CD4-positive, alpha-beta T cell treated with Interleukin-15 for 4 hours (primary cell): ENCODE results near the gene PAPPA2.
"Not testable (repeated sequence)": the region's sequence is repeated elsewhere in the genome, so short reads cannot be mapped to it uniquely, and the experiment has no call there.

Experiments used
- DNase-seq: peaks from one replicate; pipeline ENCODE4 v3.0.0-alpha.2; 2020; ENCODE audit warnings: low spot score

The PAPPA2 gene

DNA sequence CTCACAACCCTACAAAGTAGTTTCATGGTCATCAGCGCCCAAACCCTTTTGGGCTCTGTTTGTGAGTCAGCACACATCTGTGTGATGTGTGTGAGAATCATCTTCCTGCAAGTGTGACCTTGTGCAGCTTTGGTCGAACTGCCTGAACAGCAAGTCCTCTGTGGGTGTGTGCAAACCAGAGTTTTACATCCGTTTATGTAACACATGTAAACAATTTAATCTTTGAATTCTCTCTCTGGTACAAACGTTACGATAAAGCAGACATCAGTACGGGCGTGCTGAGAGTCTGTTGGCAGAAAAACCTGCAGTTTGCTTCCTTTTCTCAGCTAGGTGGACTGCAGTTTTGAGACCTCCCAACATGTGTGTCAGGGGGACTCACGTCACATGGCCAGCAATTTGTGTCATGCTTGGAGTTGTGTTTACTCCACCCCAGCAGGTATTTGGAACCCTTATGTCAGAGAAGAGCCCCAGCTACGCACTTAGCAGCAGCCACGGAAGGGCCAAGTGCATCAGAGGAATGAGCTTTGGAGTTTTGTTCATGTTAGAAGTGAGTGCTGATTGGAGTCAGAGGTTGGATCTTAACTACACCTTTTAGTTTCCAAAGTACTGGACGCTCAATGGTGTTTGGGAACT, 230.8 kb downstream of the PAPPA2 start:
- DNase-seq, result no peak

- no peak for DNase-seq
These were observed 231.7 kb downstream of the PAPPA2 start for GRCh38 chr1:176694713-176695112.

DNA sequence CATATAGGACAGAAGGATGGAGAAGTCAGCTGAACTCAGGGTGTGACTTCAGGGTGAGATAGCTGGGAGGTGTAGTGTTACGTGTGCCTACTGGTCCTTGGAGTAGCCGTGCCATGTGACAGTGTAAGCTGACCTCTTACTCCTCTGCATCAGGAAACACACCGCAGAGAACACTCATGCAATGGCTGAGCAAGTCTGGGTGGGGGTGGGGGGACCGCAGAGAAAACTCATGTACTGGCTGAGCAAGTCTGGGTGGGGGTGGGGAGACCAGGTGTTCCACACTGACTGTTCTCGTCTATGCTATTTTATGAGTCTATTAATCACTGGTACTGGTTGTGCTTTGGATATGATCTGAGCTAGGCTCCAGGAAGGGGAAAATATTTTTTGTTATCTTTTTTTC, 233.1 kb downstream of the PAPPA2 start:
- no peak for DNase-seq

- no peak for DNase-seq
These were observed 233.7 kb downstream of the PAPPA2 start for GRCh38 chr1:176696689-176697088.

GRCh38 chr1:176699821-176700220, 236.8 kb downstream of the PAPPA2 start:
- no peak for DNase-seq

DNA sequence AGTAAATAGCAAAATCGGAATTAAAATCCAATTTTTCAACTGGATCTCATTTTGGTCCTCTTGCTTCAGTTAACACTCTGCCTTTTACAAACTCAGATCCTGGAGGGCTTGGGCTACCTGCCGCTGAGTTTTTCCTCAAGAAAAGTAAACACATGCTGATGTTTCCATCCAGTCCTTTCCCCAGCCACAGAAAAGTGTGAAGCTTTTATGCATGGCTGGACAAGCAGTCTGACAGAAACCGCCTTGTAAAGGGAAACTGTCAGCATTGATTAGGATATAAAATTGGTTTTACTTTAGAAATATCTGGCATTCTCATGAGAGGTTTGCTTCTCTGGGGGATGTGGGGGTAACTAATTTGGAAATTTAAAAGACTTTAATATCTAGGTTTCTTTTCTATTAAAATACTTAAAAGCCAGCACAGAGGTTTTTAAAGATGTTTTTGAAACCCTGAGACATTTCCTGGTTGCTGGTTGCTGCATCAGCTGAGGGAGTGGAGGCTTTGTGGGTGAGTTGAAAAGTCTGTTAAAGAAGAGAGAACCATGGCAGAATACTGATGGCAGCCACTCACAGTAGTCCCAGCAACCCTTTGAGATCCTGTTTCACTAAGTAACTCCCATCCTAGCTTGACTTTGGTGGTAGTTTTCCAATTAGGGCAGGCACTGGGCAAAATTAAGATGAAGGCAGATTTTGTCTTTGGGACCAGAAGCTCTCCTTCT, 238.3 kb downstream of the PAPPA2 start:
- no peak for DNase-seq

DNA sequence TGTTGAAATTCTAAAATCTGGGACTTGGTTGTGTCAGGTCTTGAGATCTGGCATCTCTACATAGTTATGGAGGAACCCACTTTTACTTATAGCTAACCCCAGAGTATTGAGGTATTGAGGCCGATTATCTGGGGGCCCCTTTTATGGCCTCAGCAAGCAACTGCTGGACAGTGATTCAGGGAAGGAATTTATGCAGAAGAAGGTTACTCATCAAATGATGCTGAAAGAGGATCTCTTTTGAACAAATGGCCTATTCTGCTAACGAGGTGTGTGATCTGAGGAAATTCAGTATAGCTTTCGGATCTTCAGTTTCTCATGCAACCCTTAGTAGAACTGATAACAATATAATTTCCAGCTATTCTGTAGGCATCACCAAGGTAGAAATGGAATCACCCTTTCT, 239.9 kb downstream of the PAPPA2 start:
- no peak for DNase-seq

- DNase-seq, result no peak
These were observed 242.6 kb downstream of the PAPPA2 start for GRCh38 chr1:176705585-176705984.

DNA sequence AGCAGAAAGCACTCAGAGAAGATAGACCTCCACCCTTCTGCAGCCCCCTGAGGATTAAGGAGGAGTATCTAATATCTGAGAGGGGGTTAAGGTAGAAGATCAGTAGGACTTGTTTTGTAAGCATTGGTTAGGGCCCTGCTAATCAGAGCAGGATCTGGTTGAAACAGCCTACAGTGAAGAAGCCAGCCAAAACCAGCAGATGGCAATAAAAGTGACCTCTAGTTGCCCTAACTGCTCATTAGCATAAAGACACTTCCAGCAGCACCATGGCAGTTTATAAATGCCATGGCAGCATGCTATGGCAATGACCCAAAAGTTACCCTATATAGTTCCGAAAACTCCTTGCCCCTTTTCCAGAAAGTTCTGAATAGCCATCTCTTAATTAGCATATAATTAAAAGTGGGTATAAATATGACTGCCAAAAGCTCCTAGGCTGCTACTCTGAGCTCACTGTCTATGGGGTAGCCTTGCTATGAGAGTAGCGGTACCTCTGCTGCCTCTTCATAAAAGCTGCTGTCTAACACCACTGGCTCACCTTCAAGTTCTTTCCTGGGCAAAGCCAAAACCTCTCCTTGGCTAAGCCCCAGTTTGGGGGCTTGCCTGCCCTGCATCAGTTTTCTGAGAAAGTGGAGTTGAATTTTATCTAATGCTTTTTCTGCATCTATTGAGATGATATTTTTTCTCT, 254.2 kb downstream of the PAPPA2 start:
- no peak for DNase-seq

GRCh38 chr1:176719447-176719846, 256.5 kb downstream of the PAPPA2 start:
- no peak for DNase-seq

DNA sequence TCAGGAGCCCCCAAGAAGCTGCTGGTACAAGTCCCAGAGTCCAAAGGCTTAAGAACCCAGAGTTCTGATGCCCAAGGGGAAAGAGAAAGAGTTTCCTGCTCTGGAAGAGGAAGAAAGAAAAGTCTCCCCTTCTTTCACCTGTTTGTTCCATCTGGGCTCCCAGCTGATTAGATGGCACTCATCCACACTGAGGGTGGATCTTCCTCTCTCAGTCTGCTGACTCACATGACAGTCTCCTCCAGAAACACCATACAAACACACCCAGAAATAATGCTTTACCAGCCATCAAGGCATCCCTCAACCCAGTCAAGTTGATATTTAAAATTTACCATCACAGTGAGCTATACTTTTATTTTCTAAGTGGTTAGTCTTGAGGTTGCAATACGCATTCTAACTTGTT, 257.9 kb downstream of the PAPPA2 start:
- DNase-seq, result no peak

DNA sequence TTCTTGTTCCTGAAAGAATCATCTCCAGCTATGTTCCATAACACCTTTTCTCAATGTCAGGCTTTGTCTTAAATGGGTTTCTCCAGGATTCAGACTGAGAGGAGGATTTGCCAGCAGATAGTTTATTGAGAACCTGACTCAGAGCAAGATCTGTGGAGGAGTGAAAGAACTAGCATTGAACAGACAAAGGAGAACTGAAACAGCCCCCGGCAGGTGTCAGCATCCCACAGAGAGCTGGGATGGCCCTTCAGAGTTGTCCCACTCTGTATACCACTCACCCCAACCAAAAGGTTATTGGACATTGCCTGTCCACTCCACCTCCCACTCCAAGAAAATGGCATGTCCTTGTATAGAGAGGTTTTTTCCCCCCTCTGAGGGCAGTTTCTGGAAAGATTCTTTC, 270.7 kb downstream of the PAPPA2 start:
- DNase-seq, result no peak

DNA sequence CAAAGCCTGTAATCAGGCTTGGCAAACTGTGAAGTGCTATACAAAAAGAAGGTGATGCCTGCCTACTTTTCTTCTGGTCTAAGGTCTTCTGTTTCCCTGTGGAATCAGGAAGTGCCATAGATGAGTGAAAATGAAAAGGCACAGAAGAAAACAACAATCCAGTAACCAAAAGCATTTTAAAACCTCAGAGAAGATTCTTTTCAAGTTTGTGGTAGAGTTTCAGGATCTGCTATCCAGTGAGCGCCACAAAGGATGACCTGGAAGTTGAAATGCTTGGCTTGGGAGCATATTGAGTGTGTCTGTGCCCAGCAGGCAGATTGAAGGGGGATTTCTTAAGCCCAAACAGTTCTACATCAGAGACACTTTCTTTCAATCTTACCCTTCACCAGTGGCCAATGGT, 272.2 kb downstream of the PAPPA2 start:
- DNase-seq, result no peak

DNA sequence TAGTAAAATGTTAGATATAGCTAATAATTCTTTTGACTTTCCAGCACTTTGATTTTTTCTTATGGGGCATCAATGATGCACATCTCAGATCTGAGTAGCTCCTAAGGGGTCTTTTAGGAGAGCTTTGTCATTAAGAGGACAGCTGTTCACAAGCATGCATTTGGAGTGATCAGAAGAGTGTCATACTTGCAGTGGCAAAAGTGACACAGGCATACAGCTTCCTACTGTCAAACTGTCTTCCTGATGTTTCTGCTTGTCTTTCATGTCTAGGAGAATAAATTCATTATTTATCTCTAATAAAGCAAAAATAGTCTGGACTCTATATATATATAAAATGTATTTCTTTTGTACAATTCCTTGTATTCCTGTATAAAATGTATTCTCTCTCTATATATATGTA, 273.0 kb downstream of the PAPPA2 start:
- DNase-seq, result no peak

DNA sequence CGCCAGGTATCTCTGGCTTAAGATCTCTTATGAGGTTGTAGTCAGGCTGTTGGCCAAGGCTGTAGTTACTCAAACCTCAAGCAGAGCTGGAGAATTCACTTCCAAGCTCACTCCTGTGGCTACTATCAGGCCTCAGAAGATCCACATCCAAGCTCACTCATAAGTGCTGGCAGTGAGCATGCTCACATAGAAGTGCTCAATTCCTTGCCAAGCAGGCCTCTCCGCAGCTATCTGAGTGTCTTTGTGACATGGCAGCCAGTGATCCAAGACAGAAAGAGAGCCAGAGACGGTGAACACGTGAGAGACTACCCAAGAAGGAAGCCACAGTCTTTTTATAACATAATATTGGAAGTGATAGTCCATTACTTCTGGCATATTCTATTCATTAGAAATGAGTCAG, 278.2 kb downstream of the PAPPA2 start:
- no peak for DNase-seq

DNA sequence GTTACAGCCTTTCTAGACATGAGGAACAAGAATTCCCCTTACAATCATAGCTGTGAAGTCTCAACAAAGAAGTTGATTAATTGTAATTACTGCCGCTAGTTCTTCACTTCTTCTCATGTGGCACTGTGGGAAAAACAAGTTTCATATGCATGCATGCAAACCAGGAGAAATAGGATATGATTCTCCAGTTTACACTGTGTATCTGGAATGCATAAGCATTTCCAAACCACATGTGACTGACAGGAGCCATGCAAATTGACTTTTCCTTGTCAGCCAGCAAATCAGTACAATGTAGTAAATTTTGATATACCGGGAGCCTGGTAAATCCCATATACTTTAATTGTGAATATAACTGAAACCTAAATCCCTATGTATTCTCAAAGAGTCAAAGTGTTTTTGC, 279.3 kb downstream of the PAPPA2 start:
- DNase-seq, result no peak

GRCh38 chr1:176744142-176744541, 281.2 kb downstream of the PAPPA2 start:
- no peak for DNase-seq

- DNase-seq, result no peak
These were observed 283.0 kb downstream of the PAPPA2 start for GRCh38 chr1:176745945-176746344.

DNA sequence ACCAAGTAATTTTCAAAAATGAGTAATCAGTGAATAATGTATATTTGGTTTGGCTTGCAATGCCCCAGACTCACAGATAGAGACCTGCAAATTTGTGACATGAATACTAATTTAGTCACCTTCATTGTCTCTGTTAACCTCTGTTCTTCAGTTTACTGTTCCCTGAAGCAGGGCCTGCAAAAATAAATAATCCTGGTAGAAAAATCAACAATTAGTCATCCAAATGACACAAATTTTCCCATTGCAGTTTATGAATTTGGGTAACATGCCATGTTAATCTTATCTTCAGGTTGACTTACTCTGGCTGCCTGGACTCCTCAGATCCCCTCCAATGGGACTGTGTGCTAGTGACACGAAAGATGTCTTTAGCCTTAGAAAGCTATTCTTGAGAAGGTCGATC, 289.5 kb downstream of the PAPPA2 start:
- DNase-seq, result no peak

DNA sequence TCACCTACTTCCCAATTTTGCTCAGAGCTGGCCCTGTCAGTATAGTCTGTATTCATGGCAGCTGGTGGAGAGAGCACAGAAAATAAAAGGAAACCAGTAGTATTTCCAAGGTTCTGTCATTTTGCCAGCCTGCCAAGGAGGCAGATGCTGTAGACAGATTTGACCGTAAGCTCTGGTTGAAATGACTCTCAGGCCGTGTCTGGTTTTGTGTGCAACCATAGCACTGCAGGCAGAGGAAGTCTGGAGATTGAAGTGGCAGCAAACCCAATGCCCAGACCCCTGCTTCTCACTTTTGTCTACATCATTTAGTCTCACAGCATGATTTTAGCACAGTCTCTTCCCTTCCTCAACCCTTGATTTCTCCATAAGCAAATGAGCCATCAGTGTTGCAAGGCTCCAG, 291.7 kb downstream of the PAPPA2 start:
- DNase-seq, result no peak

GRCh38 chr1:176756817-176757216, 293.8 kb downstream of the PAPPA2 start:
- not testable (repeated sequence) for DNase-seq

- DNase-seq, result no peak
These were observed 302.6 kb downstream of the PAPPA2 start for GRCh38 chr1:176765608-176766007.

GRCh38 chr1:176766779-176767178, 303.8 kb downstream of the PAPPA2 start:
- DNase-seq, result no peak
